ENCODE results near the gene DAAM2. TPM values are rescaled to one million over a fixed set of nuclear protein-coding genes. Genes with fewer than 3 reads are reported as not detected.
A peak's percentile ranks its signal among the peaks of the same experiment; 100 is the strongest.

Gene DAAM2
- total RNA-seq, 1 experiment from 2014 or later = not detected

DNA sequence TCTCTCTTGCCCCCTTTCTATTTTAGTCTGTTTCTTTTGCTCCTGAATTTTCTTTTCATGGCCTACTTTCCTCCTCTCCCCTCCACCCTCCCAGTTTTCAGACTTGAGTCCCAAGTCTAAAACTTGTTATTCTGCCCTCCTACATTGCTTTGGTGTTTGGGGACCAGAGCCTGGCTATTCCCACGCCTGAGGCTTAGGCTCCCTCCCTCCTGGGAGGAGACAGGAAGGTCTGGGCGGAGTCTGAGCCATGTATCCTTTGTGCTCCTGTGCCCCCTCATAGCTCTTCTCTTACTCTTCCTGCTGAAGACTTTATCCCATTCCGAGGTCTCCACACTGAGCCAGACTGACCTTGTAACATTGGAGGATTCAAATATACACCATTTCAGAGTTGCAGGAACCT is 69.5 kb downstream of the DAAM2 start:
- TF ChIP-seq, protein P1, sequence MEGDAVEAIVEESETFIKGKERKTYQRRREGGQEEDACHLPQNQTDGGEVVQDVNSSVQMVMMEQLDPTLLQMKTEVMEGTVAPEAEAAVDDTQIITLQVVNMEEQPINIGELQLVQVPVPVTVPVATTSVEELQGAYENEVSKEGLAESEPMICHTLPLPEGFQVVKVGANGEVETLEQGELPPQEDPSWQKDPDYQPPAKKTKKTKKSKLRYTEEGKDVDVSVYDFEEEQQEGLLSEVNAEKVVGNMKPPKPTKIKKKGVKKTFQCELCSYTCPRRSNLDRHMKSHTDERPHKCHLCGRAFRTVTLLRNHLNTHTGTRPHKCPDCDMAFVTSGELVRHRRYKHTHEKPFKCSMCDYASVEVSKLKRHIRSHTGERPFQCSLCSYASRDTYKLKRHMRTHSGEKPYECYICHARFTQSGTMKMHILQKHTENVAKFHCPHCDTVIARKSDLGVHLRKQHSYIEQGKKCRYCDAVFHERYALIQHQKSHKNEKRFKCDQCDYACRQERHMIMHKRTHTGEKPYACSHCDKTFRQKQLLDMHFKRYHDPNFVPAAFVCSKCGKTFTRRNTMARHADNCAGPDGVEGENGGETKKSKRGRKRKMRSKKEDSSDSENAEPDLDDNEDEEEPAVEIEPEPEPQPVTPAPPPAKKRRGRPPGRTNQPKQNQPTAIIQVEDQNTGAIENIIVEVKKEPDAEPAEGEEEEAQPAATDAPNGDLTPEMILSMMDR (IDR thresholded peaks at IDR 0.05; ENCODE audit: unreplicated experiment) = no peak
- intact Hi-C loops (cut with micrococcal nuclease) = no loop called here
- Mint-ChIP-seq H3K4me3 (ENCODE audit: unreplicated experiment) (no peak overlapping the region), H3K9me3 (ENCODE audit: unreplicated experiment) (no peaks in the 10 kb centered on the region), H3K27me3 (ENCODE audit: insufficient read depth, unreplicated experiment) (peaks cover 11% of the 10 kb centered on the region), H3K36me3 (ENCODE audit: insufficient read depth, unreplicated experiment) (peaks cover 7% of the 10 kb centered on the region), H3K27ac (ENCODE audit: low read depth, unreplicated experiment) (no peak overlapping the region), H3K4me1 (ENCODE audit: insufficient read depth, unreplicated experiment) (no peaks in the 10 kb centered on the region)
- CTCF ChIA-PET = no interaction called here
- no TSS peak for BruUV-seq (replicated peaks)
- POLR2A ChIA-PET = no interaction called here
- DNase-seq (ENCODE audit: unreplicated experiment) = no peak

DNA sequence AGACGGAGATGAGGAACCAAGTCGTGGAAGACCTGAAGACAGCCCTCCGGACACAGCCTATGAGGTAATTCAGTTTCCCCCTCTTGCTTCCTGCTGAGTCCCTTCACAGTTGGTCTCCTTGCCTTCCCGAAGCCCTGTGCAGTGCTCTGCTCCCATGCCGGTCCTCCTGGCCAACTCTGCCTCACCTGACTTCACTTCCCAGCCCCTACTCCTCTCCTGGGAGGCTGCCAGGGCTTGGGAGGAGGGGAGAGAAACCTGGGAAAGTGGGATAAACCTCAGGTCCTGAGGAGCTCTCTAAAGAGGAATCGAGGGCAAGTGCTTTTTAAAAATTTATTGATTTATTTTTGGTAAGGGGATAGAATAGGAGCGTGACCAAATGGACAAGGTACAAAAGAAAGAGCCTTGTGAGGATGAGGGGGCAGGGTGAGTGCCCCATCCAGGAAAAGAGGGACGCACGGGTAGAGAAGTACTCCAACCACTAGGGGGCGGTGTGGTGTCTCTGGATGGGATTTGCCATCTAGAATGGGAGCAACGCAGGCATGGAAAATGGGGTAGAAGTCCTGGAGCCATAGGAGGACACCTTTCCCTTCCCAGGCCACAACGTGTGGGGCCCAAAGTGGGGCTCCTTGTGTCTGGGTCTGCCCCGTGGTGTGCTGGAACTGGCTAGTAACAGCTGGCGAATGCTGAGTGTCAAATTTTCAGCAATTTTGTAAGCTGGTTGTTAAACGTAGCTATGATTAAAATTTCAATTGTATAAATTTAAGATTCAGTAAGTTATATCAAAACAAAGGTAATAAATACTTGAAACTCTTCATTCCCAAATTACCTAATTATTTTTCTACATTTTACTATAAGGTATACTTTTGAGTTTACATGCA is 73.1 kb downstream of the DAAM2 start:
- POLR2A ChIA-PET = no interaction called here
- Mint-ChIP-seq H3K36me3 (ENCODE audit: insufficient read depth, unreplicated experiment) (peaks cover 7% of the 10 kb centered on the region), H3K4me3 (ENCODE audit: unreplicated experiment) (no peak overlapping the region), H3K27me3 (ENCODE audit: insufficient read depth, unreplicated experiment) (peaks cover 8% of the 10 kb centered on the region), H3K4me1 (ENCODE audit: insufficient read depth, unreplicated experiment) (no peaks in the 10 kb centered on the region), H3K27ac (ENCODE audit: low read depth, unreplicated experiment) (no peak overlapping the region), H3K9me3 (ENCODE audit: unreplicated experiment) (no peaks in the 10 kb centered on the region)
- TF ChIP-seq, protein P1 (IDR thresholded peaks at IDR 0.05; ENCODE audit: unreplicated experiment) = peak; percentile 62
- intact Hi-C loops (cut with micrococcal nuclease) = no loop called here
- CTCF ChIA-PET = interaction anchor here (0.6 to 2.2 kb wide), 22 partner anchors 8 to 1332 kb away, joined by 3 to 10 read pairs (median 4); no protein-coding TSS in a partner anchor
- DNase-seq (ENCODE audit: unreplicated experiment) = peak; percentile 73
- no TSS peak for BruUV-seq (replicated peaks)

DNA sequence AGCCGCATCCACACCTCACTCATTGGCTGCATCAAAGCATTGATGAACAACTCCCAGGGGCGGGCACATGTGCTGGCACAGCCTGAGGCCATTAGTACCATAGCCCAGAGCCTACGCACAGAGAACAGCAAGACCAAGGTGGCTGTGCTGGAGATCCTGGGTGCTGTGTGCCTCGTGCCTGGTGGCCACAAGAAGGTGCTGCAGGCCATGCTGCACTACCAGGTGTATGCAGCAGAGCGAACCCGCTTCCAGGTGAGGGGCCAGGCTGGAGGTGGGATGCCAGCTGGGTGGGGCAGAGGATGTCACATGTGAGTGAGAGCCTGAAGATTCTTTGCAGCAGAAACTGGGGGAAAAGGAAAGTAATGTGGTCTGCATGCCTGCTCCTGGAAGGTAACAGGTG is 75.4 kb downstream of the DAAM2 start:
- ChIA-PET CTCF (interaction anchor here (0.7 to 1.0 kb wide), 2 partner anchors 505 to 724 kb away, joined by 3 read pairs; no protein-coding TSS in a partner anchor), POLR2A (no interaction called here)
- no peak for DNase-seq (ENCODE audit: unreplicated experiment)
- Mint-ChIP-seq H3K9me3 (ENCODE audit: unreplicated experiment) (no peaks in the 10 kb centered on the region), H3K36me3 (ENCODE audit: insufficient read depth, unreplicated experiment) (peaks cover 7% of the 10 kb centered on the region), H3K27ac (ENCODE audit: low read depth, unreplicated experiment) (no peak overlapping the region), H3K4me3 (ENCODE audit: unreplicated experiment) (no peak overlapping the region), H3K27me3 (ENCODE audit: insufficient read depth, unreplicated experiment) (no peaks in the 10 kb centered on the region), H3K4me1 (ENCODE audit: insufficient read depth, unreplicated experiment) (no peaks in the 10 kb centered on the region)
- TF ChIP-seq, protein P1 (IDR thresholded peaks at IDR 0.05; ENCODE audit: unreplicated experiment) = no peak
- intact Hi-C loops (cut with micrococcal nuclease) = no loop called here
- BruUV-seq (replicated peaks) = no TSS peak

DNA sequence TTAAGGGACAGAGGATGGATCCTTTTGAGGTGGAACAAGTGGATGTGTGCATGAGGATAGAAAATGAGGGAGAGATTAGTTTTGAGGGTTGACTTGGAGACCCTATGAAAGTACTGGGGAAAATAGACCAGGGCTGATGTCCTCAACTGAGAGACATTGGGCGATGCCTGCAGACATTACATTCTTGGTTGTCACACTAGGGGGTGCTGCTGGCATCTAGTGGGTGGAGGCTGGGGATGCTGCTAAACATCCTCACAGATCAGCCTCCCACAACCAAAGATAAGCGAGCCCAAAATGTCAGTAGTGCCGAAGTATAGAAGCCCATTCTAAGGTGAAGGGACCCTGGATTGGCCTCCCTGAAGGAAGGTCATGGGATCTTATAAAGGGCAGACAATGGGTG is 78.8 kb downstream of the DAAM2 start:
- Mint-ChIP-seq H3K9me3 (ENCODE audit: unreplicated experiment) (no peaks in the 10 kb centered on the region), H3K27ac (ENCODE audit: low read depth, unreplicated experiment) (no peak overlapping the region), H3K27me3 (ENCODE audit: insufficient read depth, unreplicated experiment) (no peaks in the 10 kb centered on the region), H3K4me1 (ENCODE audit: insufficient read depth, unreplicated experiment) (no peaks in the 10 kb centered on the region), H3K4me3 (ENCODE audit: unreplicated experiment) (no peak overlapping the region), H3K36me3 (ENCODE audit: insufficient read depth, unreplicated experiment) (no peaks in the 10 kb centered on the region)
- no TSS peak for BruUV-seq (replicated peaks)
- TF ChIP-seq, protein P1 (IDR thresholded peaks at IDR 0.05; ENCODE audit: unreplicated experiment) = no peak
- intact Hi-C loops (cut with micrococcal nuclease) = no loop called here
- ChIA-PET POLR2A (no interaction called here), CTCF (no interaction called here)
- no peak for DNase-seq (ENCODE audit: unreplicated experiment)
